CD4-positive, alpha-beta T cell treated with Interleukin-1 beta for 1 hour (primary cell): ENCODE data around the gene PALM3.
"Not testable (repeated sequence)": the region's sequence is repeated elsewhere in the genome, so short reads cannot be mapped to it uniquely, and the experiment has no call there.

ENCODE experiments used
- DNase-seq, 2 donors: peaks; one replicate each; pipeline ENCODE4 v3.0.0-alpha.2; 2020 to 2022

PALM3 gene

DNA sequence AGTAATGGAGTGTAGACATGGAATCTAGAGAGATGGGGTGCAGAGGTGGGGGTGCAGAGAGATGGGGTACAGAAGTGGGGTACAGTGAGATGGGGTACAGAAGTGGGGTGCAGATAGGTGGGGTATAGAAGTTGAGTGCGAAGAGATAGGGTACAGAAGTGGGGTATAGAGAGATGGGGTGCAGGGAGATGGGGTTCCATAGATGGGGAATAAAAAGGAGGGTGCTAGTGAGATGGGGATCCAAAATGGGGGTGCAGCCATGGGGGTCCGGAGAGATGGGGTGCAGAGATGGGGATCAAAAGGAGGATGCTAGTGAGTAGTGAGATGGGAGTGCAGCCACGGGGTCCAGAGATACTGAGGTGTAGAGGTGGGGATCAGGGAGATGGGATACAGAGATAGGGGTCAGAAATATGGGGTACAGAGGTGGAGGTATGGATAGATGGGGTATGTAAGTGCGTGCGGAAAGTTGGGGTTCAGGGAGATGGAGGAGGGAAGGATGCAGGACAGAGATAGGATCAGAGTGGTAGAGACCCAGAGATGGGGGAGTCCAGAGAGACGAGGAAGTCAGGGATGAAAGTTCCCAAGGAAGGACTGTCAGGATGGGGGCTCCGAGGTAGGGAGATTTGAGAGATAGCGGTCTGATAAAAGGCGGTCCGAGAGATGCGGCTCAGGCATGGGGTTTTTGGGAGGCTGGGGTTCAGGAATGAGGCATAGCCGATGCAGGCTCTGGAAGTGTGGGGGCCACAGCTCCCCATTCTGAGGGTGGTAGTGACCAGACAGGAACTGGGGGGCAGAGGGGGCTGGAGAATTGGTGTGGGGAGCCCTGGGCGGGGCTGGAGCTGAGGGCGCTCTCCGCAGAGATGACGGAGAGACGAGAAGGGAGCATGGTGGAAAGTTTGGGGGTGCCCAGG is 3.4 kb downstream of the PALM3 start:
- DNase-seq: no peak

DNA sequence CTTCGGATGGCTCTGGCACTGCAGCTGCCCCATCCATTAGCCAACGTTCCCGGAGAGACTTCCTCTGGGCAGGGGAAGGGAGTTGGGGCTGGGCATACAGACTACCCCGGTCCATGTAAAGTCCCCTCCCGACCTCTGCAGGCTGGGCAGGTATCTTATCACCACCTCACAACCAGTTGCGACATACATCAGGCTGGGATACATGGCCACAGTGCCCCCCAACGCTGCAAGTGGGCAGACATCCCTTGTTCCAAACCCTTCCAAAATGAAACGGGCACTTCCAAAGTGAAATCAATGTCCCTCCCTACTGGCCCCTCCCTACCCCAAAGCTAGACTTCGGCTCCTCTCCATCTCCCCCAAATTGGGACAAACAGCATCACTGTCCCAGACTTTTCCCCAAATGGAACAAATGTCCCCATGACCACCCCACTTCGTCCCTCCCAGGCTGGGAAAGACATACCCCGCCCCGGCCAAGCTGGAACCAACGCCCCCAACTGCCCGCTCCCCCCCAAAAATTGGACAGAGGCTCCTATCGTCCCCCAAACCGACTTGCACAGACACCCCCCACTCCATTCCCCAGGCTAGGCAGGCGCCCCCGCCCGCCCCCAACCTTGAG is 5.0 kb downstream of the PALM3 start:
- no peak for DNase-seq

DNA sequence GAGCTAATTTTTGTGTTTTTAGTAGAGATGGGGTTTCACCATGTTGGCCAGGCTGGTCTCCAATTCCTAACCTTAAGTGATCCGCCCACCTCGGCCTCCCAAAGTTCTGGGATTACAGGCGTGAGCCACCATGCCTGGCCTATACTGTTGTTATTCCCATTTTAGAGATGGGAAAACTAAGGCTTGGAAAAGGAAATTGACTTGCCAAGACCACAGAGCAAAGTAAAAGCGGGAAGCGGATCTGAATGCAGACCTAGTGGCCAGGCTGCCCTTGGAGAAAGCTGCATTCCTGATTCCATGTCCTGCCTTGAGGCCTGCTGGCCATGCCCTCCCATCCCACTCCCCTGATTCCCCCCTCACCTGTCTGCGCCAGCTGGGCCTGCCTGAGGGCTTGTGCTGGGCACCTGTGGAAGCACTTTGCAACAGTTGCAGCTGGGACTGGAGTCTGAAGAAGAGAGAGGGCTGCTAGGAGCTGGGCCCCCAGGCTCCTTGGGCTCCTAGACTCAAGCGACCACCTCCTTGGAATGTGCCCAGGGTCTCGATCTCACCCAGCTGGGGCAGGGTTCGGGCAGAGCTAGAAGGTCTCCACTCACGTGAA is 5.7 kb downstream of the PALM3 start:
- no peak for DNase-seq

DNA sequence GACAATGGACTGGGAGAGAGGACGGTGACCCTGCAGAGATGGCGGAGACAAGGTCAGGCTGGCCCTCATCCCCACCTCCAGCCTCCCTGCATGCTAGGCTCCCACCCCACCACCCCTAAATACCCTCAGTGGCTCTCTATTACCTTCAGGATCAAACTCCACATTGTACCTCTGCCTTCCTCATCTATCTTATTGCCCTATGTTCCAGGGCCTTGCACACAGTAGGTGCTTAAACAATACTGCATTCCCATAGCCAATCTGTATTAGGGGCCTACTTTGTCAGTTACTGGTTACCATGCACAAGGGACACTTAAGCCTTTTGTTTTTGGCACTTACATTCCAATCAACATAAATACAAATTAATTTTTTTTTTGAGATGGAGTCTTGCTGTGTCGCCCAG is 6.5 kb downstream of the PALM3 start:
- DNase-seq: no peak

DNA sequence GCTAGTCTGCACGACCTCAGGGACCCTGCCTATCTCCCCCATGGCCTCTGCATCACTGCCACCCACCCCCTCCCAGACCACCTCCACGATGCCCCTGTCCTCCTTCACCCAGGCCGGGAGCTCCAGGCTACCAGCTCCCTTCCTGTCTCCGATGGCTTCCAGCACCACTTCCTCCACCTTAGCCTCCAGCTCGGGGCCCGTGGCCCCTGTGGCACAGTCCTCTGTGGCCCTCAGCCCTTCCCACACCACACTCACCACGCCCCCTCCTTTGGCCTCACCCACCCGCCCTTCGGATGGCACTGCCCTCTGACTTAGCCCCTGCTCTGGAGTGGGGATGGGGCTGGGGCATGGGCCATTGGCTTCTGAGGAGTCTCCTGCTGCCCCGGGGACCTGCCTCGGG is 7.2 kb downstream of the PALM3 start:
- no peak for DNase-seq

DNA sequence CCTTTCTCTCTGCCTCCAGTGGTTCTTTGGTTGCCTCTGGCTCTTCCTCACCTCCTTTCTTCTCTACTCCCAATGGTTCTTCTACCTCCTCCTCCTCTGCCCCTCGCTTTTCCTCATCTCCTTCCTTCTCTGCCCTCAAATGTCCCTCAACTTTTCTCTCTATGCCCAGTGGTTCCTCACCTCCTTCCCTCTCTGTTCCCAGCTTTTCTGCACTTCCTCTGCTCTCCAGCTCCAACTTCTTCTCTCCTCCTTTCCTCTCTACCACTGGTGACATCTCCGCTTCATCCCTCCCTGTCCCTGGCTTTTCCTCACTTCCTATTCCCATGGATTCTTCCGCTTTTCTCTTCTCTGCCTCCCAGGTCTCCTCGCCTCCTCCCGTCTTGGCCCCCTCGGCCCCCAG is 7.8 kb downstream of the PALM3 start:
- DNase-seq: no peak

DNA sequence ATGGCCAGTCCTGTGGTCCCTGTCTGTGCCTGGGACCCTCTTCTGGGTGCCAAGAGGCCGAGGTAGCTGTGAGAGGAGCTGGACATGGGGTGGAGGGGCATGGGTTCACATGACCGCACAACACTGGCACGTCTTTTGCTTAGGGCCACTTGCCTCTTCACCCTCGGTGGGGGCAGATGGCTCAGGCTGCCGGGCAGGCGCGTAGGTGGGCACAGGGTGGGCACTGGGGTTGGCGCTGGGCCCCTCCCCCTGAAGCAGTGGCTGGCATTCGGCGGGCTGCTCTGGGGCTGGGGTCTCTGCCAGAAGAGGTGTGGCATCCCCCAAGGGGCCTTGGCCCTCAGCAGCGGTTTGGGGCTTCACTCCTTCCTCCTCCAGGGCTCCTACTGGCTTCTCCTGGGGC is 8.4 kb downstream of the PALM3 start:
- DNase-seq: no peak

DNA sequence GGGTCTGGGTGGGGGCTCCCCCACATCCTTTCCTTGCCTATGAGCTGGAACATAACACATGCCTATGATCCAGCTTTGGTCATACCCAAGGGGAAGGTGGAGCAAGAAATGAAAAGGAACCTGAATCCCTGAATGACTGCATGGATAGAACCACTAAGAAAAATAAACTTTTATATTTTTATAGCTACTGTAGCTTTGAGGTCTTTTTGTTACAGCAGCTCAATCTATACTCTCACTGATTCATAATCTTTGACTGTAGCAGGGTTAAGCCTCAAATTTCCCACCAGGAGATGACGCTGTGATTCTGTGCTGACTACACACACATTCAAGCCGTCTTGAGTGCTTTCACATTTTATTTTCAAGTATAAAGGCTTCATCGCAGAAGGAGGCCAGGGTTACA is 8.8 kb downstream of the PALM3 start:
- no peak for DNase-seq

DNA sequence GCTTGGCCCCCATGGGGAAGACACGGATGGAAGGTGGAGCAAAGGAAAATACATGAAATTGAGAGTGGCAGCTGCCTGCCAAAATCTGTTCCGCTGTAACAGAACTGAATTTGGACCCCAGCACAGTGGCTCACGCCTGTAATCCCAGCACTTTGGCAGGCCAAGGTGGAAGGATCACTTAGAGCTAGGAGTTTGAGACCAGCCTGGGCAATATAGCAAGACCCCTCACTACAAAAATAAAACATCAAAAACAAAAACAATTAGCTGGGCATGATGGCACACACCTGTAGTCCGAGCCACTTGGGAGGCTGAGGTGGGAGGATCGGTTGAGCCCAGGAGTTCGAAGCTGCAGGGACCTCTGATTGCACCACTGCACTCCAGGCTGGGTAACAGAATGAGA is 9.4 kb downstream of the PALM3 start:
- DNase-seq: no peak

DNA sequence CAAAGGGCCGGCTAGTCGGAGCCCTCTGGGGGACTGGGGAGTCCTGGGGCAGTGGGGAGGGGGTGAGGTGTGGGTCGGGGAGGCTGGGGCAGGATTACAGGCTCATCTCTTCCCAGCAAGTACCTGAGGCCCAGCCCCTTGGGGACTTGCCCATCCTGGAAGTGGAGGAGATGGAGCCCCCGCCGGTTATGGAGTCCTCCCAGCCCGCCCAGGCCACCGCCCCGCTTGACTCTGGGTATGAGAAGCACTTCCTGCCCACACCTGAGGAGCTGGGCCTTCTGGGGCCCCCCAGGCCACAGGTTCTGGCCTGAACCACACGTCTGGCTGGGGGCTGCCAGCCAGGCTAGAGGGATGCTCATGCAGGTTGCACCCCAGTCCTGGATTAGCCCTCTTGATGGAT is 9.9 kb downstream of the PALM3 start:
- DNase-seq: no peak

DNA sequence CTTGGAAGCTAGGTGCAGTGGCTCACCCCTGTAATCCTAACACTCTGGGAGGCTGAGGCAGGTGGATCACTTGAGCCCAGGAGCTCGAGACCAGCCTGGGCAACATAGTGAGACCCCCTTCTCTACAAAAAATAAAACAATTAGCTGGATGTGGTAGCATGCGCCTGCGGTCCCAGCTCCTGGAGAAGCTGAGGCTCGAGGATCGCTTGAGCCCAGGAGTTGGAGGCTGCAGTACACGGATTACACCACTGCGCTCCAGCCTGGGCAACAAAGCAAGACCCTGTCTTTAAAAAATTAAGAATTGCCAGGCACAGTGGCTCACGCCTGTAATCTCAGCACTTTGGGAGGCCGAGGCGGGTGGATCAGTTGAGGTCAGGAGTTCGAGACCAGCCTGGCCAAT is 10.9 kb downstream of the PALM3 start:
- DNase-seq: not testable (repeated sequence)

DNA sequence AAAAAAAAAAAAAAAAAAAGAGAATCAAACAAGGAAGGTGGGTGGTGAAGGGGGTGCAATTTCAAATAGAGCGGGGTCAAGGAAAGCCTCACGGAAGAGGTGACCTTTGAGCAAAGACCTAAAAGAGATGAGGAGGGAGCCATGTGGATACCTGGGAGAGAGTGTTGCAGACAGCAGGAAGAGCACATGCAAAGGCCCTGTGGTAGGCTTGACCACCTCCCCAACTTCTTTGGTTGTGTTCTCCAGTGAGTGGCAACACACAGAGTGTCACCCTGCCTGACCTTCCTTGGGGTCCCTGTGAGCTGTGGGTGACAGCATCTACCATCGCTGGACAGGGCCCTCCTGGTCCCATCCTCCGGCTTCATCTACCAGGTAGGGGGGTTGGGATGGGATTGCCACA is 11.4 kb downstream of the PALM3 start:
- no peak for DNase-seq

DNA sequence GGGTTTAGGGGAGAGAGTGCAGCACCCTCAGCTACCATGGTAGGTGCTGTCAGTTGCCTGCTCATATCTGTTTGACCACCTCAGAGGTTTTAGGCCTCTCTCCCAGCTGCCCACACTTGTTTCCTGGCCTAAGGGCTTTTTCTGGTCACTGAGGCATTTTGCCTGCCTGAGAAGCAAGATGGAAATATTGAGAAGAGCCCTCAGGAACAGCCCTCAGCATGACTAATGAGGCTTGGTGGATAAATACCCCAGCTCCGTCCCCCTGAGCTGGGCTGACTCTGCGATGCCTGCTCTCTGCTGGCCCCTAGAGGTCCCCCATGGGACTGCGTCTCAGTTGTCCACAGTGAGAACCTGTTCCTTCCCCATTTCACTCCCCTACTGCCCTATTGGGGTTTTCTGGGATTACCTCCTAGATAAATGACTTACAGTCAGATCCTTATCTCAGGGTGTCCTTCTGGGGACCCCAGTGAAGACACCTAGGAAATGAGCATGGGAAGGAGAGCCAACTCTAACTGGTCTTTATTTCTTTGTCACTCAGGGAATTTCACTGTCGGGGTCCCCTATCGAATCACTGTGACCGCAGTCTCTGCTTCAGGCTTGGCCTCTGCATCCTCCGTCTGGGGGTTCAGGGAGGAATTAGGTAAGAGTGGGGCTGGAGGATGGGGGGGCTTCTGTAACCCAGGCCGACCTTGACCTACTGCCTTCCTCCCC is 13.3 kb downstream of the PALM3 start:
- peak; percentile 75 to 81 for DNase-seq

DNA sequence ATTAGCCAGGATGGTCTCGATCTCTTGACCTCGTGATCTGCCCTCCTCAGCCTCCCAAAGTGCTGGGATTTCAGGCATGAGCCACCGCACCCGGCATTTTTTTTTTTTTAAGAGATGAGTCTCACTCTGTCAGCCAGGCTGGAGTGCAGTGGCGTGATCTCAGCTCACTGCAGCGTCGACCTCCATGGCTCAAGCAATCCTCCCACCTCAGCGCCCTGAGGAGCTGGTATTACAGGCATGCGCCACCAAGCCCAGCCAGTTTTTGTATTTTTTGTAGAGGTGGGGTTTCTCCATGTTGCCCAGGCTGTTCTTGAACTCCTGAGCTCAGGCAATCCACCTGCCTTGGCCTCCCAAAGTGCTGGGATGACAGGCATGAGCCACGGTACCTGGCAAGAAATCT is 14.0 kb downstream of the PALM3 start:
- not testable (repeated sequence) for DNase-seq

DNA sequence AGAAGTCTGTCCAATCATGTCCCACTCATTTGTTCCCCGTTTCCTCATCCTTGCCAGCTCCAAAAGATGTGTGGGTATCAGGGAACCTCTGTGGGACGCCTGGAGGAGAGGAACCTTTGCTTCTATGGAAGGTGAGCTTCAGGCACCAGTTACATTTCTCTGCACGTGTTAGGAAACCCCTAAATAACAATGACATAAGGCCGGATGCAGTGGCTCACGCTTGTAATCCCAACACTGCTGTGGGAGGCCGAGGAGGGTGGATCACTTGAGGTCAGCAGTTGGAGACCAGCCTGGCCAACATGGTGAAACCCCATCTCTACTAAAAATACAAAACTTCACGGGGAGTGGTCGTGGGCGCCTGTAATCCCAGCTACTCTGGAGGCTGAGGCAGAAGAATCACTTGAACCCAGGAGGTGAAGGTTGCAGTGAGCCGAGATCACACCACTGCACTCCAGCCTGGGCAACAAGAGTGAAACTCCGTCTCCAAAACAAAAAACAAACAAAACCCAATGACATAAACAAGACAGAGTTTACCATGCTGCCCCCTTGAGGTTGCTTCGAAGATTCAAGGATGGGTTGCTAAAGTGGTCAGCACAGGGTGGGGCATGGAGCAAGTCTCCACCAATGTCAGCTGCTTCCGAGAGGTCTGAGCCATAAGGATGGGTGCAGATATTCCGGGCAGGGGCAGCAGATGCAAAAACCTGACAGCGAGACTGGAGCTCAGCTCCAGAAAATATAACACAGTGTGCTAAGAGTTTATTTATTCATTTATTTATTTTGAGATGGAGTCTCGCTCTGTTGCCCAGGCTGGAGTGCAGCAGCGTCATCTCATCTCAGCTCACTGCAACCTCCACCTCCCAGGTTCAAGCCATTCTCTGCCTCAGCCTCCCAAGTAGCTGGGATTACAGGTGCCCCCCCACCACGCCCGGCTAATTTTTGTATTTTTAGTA is 18.9 kb downstream of the PALM3 start:
- DNase-seq: peak; percentile 67 to 73

DNA sequence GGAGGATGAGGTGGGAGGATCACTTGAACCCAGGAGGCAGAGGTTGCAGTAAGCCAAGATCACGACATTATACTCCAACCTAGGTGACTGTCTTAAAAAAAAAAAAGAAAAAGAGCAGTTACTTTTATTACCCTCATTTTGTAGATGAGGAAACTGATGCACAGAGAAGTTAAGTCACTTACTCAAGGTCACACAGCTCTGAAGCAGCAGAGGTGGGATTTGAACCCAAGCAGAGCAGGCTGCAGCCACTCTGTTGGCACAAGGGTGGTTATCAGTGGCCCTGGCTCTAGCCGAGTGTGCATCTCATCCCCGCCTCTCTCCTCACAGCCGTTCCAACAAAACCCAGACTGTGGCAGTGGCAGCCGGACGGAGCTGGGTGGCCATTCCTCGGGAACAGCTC is 22.7 kb downstream of the PALM3 start:
- no peak for DNase-seq

DNA sequence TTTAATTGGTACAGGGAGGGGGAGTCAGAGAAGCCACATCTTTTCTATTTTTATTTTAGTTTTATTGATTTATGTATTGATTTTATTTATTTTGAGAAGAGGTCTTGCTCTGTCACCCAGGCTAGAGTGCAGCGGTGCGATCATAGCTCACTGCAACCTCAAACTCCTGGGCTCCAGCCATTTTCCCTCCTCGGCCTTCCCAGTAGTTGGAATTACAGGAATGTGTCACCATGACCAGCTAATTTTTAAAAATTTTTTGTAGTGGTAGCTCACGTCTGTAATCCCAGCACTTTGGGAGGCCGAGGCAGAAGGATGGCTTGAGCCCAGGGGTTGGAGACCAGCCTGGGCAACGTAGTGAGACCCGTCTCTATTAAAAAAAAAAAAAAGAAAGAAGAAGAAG is 26.2 kb downstream of the PALM3 start:
- no peak for DNase-seq

DNA sequence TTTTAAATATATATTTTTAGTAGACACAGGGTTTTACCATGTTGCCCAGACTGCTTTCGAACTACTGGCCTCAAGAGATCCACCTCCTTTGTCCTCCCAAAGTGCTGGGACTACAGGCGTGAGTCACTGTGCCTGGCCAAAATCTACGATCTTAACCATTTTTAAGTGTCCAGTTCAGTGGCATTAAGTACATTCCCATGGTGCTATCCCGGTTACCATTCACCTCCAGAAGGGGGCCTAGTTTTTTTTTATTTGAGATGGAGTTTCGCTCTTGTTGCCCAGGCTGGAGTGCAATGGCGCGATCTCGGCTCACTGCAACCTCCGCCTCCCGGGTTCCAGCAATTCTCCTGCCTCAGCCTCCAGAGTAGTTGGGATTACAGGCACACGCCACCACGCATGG is 26.7 kb downstream of the PALM3 start:
- not testable (repeated sequence) for DNase-seq

DNA sequence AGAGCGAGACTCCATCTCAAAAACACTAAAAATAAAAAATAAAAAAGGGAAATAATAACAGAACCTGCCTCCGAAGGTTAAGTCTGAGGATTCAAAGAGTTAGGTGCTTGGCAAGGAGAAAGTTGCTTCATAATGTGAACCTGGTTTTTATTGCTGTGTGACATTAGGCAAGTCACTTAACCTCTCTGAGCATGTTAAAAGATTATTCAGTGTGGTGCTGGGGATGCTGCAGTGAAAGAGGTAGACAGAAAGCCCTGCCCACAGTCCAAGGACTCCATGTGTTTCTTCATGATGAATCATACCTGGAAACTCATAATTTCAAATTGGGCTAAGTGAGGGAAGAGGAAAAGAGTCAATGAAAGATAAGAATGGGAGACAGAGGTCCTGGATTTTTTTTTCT is 27.9 kb downstream of the PALM3 start:
- DNase-seq: no peak

DNA sequence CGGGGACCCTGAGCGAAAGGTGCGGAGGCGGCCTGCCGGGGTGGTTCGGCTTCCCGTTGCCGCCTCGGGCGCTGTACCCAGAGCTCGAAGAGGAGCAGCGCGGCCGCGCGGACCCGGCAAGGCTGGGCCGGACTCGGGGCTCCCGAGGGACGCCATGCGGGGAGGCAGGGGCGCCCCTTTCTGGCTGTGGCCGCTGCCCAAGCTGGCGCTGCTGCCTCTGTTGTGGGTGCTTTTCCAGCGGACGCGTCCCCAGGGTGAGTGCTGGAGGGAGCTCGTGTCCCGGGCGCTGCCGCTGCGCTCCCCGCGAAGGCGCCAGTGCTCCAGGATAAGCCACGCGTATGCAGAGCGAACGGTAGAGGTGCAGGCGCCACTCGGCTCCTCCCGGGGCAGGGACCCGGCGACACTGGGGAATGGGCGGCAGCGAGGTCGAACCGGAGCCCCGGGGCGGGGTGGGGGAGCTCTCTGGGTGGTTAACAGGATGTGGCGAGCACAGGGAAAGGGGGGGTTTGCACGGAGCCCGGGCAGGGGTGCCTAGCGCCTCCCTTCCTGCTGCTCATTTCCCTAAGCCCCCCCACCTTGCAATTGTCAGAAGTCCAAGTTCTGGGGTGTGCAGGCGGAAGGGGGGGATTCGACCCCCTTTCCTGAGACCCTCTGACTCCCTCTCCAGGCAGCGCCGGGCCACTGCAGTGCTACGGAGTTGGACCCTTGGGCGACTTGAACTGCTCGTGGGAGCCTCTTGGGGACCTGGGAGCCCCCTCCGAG is 30.0 kb downstream of the PALM3 start, which contains the start of gene IL27RA:
Gene IL27RA (plus strand): TSS at position 44 of the 762 bp plus-strand sequence. CDS start 111 bp downstream, at position 155.
- peak; percentile 83 to 84 for DNase-seq

DNA sequence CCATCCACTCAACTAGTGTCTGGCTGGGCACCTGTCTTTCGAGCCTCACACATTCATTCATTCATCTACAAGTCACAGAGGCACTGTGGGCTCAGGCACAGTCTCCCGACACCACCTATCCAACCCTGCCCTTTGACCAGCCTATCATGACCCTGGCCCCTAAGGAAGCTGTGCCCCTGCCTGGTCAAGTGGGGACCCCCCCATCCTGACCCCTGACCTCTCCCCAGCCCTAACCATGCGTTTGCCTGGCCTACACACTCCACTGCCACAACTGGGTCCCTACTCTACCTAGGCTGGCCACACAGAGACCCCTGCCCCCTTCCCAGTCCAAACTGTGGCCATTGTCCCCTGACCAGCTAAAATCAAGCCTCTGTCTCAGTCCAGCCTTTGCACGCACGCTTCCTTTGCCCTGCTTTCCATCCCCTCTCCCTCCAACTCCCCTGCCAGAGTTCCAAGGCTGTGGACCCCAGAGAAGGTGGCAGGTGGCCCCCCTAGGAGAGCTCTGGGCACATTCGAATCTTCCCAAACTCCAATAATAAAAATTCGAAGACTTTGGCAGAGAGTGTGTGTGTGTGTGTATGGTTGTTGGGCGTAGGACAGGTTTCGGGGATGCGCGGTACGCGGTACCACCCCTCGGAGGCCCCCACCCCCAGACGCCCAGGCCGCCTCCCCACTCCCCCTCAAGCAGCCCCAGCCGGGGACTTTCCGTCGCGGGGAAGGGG is 30.7 kb downstream of the PALM3 start:
- peak; percentile 87 to 89 for DNase-seq
